Heart left ventricle (tissue), 16 donors: ENCODE data around the gene OR2M2. TPM values are rescaled to one million over a fixed set of nuclear protein-coding genes. Genes with fewer than 3 reads are reported as not detected.

Experiments
- ATAC-seq, 4 donors: fragments of 200-7000 bp; cut with Tn5 transposase; one replicate each; pipeline ENCODE4 v1.9.1; 2020 to 2022; ENCODE audit warnings: moderate library complexity in 4 of 4, mild to moderate bottlenecking in 3 of 4, moderate number of reproducible peaks in 1 of 4
- DNase-seq, 5 donors: peaks; one replicate each; pipeline ENCODE4 v3.0.0-alpha.2; 2020
- H3K27ac ChIP-seq, 12 donors: fragments of 200-600 bp; sonication (generic) in 4 of 12; one replicate each; pipeline versions ENCODE4 v1.5.0 to v1.8.0; 2016 to 2022; ENCODE audit warnings: mild to moderate bottlenecking in 2 of 12
- H3K27me3 ChIP-seq, 9 donors: fragments of 200-600 bp; sonication (generic) in 2 of 9; one replicate each; pipeline versions ENCODE4 v1.5.1 to v1.8.0; 2016 to 2022; ENCODE audit warnings: mild to moderate bottlenecking in 3 of 9
- H3K36me3 ChIP-seq, 9 donors: fragments of 200-600 bp; sonication (generic) in 2 of 9; one replicate each; pipeline versions ENCODE4 v1.5.0 to v1.8.0; 2018 to 2022; ENCODE audit warnings: mild to moderate bottlenecking in 2 of 9
- H3K4me1 ChIP-seq, 12 donors: fragments of 200-600 bp; sonication (generic) in 4 of 12; one replicate each; pipeline versions ENCODE4 v1.5.0 to v1.8.0; 2016 to 2022; ENCODE audit warnings: mild to moderate bottlenecking in 3 of 12
- H3K4me3 ChIP-seq, 12 donors: fragments of 200-600 bp; sonication (generic) in 4 of 12; one replicate each; pipeline versions ENCODE4 v1.5.0 to v1.8.0; 2017 to 2022; ENCODE audit warnings: mild to moderate bottlenecking in 9 of 12, moderate library complexity in 4 of 12
- H3K9me3 ChIP-seq, 12 donors: fragments of 200-600 bp; sonication (generic) in 4 of 12; one replicate each; pipeline versions ENCODE4 v1.5.0 to v1.8.0; 2016 to 2022; ENCODE audit warnings: mild to moderate bottlenecking in 1 of 12
- POLR2A ChIP-seq, 2 donors: fragments of 450-650 bp; IDR thresholded peaks; one replicate each; pipeline ENCODE4 v1.6.1; 2017; ENCODE audit warnings: antibody characterized with exemption in 2 of 2, mild to moderate bottlenecking in 2 of 2, moderate library complexity in 2 of 2
- WGBS, 4 donors: extraction: QIAGEN DNeasy Blood & Tissue Kit in 2 of 4; methylation state at CpG; one replicate each; pipeline versions ENCODE4 v1.1.5 to v1.1.7; 2013 to 2018; 5-methylcytosine and 5-hydroxymethylcytosine counted together
- intact Hi-C, 10 donors: fragments of 100-400 bp; cut with DNase I; formaldehyde crosslinking; loops; one replicate each; pipeline versions ENCODE4 v1.11.1 to v1.14.2; 2022
- polyA plus RNA-seq, 2 donors: library from polyadenylated mRNA; stranded (reverse); fragments of 200-250 nt; gene quantifications; one replicate each; pipeline ENCODE4 v1.2.3, GENCODE V29; 2013
- total RNA-seq, 9 donors: library from RNA; depleted of rRNA in 2 of 9; stranded (reverse); fragments of >200 nt in 2 of 9; fragmentation: NEBNext Ultra II Directional in 3 of 9; extraction: Animal tissue kit (Norgen Biotek cat#: 25700) in 3 of 9; gene quantifications; one replicate each; pipeline versions ENCODE4 v1.1.0 to v1.2.4, GENCODE V29; 2016 to 2023
- TF ChIP-seq, protein P1 (sequence below), 12 donors: fragments of 200-600 bp; sonication (generic) in 4 of 12; IDR thresholded peaks; one replicate each; pipeline versions ENCODE4 v1.5.0 to v1.8.0; 2018 to 2022; ENCODE audit warnings: antibody characterized with exemption in 12 of 12, mild to moderate bottlenecking in 5 of 12
- donor health status: ischemic (EF 13 %, LVEDD 7.1; RV severe dilation, severe dysfunction).
- donor health status: healthy with polysubstance abuse.
- donor health status: DM: no; HTN: yes; CAD: no.
- donor health status: DM: no; HTN: no; CAD: no.
- donor health status: ischemic (EF 25% LVEDD 6.9; RV normal size, moderate dysfunction).
- donor health status: ischemic (EF 25% LVEDD 5.7; RV mildly dilated, moderate dysfunction).
- donor health status: healthy.
- donor health status: DM: yes; HTN: yes; CAD: no.
- donor health status: ischemic (EF 35%, LVEDD 5.7; RV mildly dilated, moderate dysfunction).
- donor health status: nonischemic (EF 11% LVEDD 7.7; RV severe dilation, severe dysfunction).
- donor health status: DM: yes; HTN: yes; CAD: no.
- donor health status: PGD.
- donor health status: ischemic (EF 29% LVEDD 5.4; RV normal size, mild dysfunction).
- donor health status: nonischemic (EF 23%, LVEDD 6.1; RV moderate dilation, normal function).

OR2M2 gene
- total and polyA plus RNA-seq, 11 donors: not detected

DNA sequence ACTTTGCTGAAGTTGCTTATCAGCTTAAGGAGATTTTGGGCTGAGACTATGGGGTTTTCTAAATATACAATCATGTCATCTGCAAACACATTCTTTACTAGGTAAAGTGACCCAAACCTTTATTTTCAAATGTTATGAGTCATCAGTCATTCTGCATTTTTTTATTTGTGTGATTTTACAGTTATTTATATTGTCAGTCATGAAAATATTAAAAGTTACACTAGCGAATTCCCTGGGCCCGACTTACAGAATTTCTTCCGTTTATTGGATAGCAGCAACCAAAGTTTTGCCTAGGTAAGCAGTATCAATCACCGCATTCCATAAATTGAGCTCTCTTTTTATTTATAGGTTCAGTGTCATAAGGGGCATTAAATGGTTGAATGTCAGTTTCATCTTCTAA is 15.9 kb upstream of the OR2M2 start:
- H3K4me3 ChIP-seq: no peak overlapping the region
- no peaks in the 10 kb centered on the region for H3K9me3 ChIP-seq
- TF ChIP-seq, protein P1, sequence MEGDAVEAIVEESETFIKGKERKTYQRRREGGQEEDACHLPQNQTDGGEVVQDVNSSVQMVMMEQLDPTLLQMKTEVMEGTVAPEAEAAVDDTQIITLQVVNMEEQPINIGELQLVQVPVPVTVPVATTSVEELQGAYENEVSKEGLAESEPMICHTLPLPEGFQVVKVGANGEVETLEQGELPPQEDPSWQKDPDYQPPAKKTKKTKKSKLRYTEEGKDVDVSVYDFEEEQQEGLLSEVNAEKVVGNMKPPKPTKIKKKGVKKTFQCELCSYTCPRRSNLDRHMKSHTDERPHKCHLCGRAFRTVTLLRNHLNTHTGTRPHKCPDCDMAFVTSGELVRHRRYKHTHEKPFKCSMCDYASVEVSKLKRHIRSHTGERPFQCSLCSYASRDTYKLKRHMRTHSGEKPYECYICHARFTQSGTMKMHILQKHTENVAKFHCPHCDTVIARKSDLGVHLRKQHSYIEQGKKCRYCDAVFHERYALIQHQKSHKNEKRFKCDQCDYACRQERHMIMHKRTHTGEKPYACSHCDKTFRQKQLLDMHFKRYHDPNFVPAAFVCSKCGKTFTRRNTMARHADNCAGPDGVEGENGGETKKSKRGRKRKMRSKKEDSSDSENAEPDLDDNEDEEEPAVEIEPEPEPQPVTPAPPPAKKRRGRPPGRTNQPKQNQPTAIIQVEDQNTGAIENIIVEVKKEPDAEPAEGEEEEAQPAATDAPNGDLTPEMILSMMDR (IDR thresholded peaks at IDR 0.05): no peak
- no peak for TF ChIP-seq POLR2A (IDR thresholded peaks at IDR 0.05)
- 84 to 90% (median 86%) methylated on average over 4 of the region's 4 CpGs for WGBS, 4 donors
- DNase-seq: no peak
- H3K36me3 ChIP-seq: no peaks in the 10 kb centered on the region
- H3K27me3 ChIP-seq: no peaks in the 10 kb centered on the region
- no peak for ATAC-seq
- H3K27ac ChIP-seq: no peak overlapping the region
- intact Hi-C loops: no loop called here
- no peaks in the 10 kb centered on the region for H3K4me1 ChIP-seq

- no peak overlapping the region for H3K4me3 ChIP-seq
- intact Hi-C loops: no loop called here
- peaks cover 0 to 10% (median 0%) of the 10 kb centered on the region in 12 donors for H3K9me3 ChIP-seq
- DNase-seq (no peak), ATAC-seq (no peak)
- no peak overlapping the region for H3K27ac ChIP-seq
- no peaks in the 10 kb centered on the region for H3K4me1 ChIP-seq
- 77 to 81% (median 80%) methylated on average over 9 to 12 of the region's 12 CpGs for WGBS, 4 donors
- H3K36me3 ChIP-seq: no peaks in the 10 kb centered on the region
- H3K27me3 ChIP-seq: no peaks in the 10 kb centered on the region
- TF ChIP-seq, protein P1 (IDR thresholded peaks at IDR 0.05): no peak
- no peak for TF ChIP-seq POLR2A (IDR thresholded peaks at IDR 0.05)
These were observed 10.6 kb upstream of the OR2M2 start for GRCh38 chr1:248164031-248164430.

GRCh38 chr1:248165186-248165585 is 9.4 kb upstream of the OR2M2 start:
- no peaks in the 10 kb centered on the region for H3K4me1 ChIP-seq
- no peak for ATAC-seq

DNA sequence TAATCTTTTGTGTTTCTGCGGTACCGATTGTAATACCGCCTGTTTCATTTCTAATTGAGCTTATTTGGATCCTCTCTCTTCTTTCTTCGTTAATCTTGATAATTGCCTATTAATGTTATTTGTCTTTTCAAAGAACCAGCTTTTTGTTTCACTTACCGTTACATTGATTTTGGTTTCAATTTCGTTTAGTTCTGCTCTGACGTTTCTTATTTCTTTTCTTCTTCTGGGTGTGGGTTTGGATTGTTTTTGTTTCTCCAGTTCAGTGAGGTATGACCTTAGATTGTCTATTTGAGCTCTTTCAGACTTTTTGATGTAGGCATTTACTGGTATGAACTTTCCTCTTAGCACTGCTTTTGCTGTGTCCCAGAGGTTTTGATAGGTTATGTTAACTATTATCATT is 9.4 kb downstream of the OR2M2 start:
- no peaks in the 10 kb centered on the region for H3K36me3 ChIP-seq
- H3K4me3 ChIP-seq: no peak overlapping the region
- no peaks in the 10 kb centered on the region for H3K4me1 ChIP-seq
- ATAC-seq (no peak), DNase-seq (no peak)
- peaks cover 0 to 11% (median 2%) of the 10 kb centered on the region in 12 donors for H3K9me3 ChIP-seq
- intact Hi-C loops: no loop called here
- TF ChIP-seq, protein P1 (IDR thresholded peaks at IDR 0.05): no peak
- TF ChIP-seq POLR2A (IDR thresholded peaks at IDR 0.05): no peak
- WGBS, 4 donors: 60 to 72% (median 65%) methylated on average over 7 of the region's 7 CpGs
- H3K27me3 ChIP-seq: no peaks in the 10 kb centered on the region
- H3K27ac ChIP-seq: no peak overlapping the region

More at GRCh38 chr1:248165186-248165585, 9.4 kb upstream of the OR2M2 start:
- 87 to 94% (median 89%) methylated on average over 14 of the region's 14 CpGs for WGBS, 4 donors
- H3K9me3 ChIP-seq: peaks cover 0 to 10% (median 0%) of the 10 kb centered on the region in 12 donors
- H3K4me3 ChIP-seq: no peak overlapping the region
- no peak overlapping the region for H3K27ac ChIP-seq
- intact Hi-C loops: no loop called here
- no peak for TF ChIP-seq POLR2A (IDR thresholded peaks at IDR 0.05)
- TF ChIP-seq, protein P1 (IDR thresholded peaks at IDR 0.05): no peak
- DNase-seq: no peak
- H3K36me3 ChIP-seq: no peaks in the 10 kb centered on the region
- no peaks in the 10 kb centered on the region for H3K27me3 ChIP-seq
